ENCODE data around the gene MOCOS.

GRCh38 chr18:36197511-36198166, 10.3 kb downstream of the MOCOS start:
- TF ChIP-seq CTCF (IDR thresholded peaks at IDR 0.05; ENCODE audit: low read length), result no peak
- no peak for TF ChIP-seq EZH2 (IDR thresholded peaks at IDR 0.05; ENCODE audit: borderline replicate concordance, low read length)

Data from OCI-LY1 (cell line).